ENCODE results near the gene SLC6A6.

Gene SLC6A6

GRCh38 chr3:14373753-14374376 lies 28.5 kb upstream of the SLC6A6 start:
- DNase-seq: no peak

GRCh38 chr3:14374444-14374883 lies 27.9 kb upstream of the SLC6A6 start:
- DNase-seq: no peak

GRCh38 chr3:14375192-14375591 lies 27.2 kb upstream of the SLC6A6 start:
- DNase-seq: no peak

- no peak for DNase-seq
Observed at GRCh38 chr3:14376348-14377043, 25.9 kb upstream of the SLC6A6 start.

- no peak for DNase-seq
Observed at GRCh38 chr3:14377044-14377837, 25.2 kb upstream of the SLC6A6 start.

- DNase-seq: no peak
Observed at GRCh38 chr3:14377838-14378169, 24.6 kb upstream of the SLC6A6 start.

GRCh38 chr3:14378415-14378814 lies 24.0 kb upstream of the SLC6A6 start:
- no peak for DNase-seq

- DNase-seq: no peak
Observed at GRCh38 chr3:14379843-14380242, 22.6 kb upstream of the SLC6A6 start.

- no peak for DNase-seq
Observed at GRCh38 chr3:14386254-14386653, 16.2 kb upstream of the SLC6A6 start.

GRCh38 chr3:14388201-14388600 lies 14.2 kb upstream of the SLC6A6 start:
- DNase-seq: no peak

- DNase-seq: no peak
Observed at GRCh38 chr3:14389166-14389606, 13.2 kb upstream of the SLC6A6 start.

- DNase-seq: no peak
Observed at GRCh38 chr3:14389716-14390115, 12.7 kb upstream of the SLC6A6 start.

GRCh38 chr3:14391033-14391432 lies 11.4 kb upstream of the SLC6A6 start:
- DNase-seq: no peak

GRCh38 chr3:14392231-14392630 lies 10.2 kb upstream of the SLC6A6 start:
- no peak for DNase-seq

- DNase-seq: no peak
Observed at GRCh38 chr3:14392803-14393319, 9.5 kb upstream of the SLC6A6 start.

GRCh38 chr3:14393440-14394106 lies 8.8 kb upstream of the SLC6A6 start:
- no peak for DNase-seq

GRCh38 chr3:14396031-14396692 lies 6.2 kb upstream of the SLC6A6 start:
- DNase-seq: no peak

GRCh38 chr3:14397046-14397445 lies 5.4 kb upstream of the SLC6A6 start:
- no peak for DNase-seq

GRCh38 chr3:14397531-14397930 lies 4.9 kb upstream of the SLC6A6 start:
- no peak for DNase-seq

GRCh38 chr3:14397940-14398796 lies 4.2 kb upstream of the SLC6A6 start:
- no peak for DNase-seq

- DNase-seq: no peak
Observed at GRCh38 chr3:14398797-14399106, 3.7 kb upstream of the SLC6A6 start.
